GM15510 (cell line): Measurements from ENCODE around the gene RAPGEFL1.

Source experiments
- POLR2A ChIP-seq: IDR thresholded peaks from 3 replicates; pipeline ENCODE4 v1.6.1; 2011; ENCODE audit warnings: borderline replicate concordance; ENCODE audit not compliant: insufficient read length; ENCODE audit errors: extremely low read depth

Gene RAPGEFL1

DNA sequence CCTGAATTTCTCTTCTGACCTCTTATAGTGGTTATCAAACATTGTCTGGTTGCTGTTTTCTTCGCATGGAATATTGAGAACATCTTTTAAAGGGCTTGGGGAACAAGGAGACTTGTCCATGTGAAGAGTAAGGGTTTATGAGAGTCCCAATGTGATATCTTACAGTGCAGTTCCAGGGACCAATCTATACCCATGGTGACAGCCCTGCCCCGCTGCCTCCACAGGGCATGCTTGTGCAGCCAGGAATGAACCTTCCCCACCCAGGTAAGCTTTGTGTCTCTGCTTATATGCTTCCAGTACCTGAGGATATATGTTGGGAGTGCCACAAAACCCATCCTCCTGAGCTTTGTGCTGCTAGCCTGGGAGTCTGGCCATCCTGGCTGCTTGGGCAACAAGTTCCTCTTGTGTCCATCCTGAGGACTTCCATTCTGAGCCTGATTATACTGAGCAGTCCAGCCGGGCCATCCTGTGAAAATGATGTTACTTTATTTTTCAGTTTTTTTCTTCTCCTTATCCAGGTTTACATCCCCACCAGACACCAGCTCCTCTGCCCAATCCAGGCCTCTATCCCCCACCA, 9.5 kb upstream of the RAPGEFL1 start:
- TF ChIP-seq POLR2A = no peak

GRCh38 chr17:40168262-40168832, 8.9 kb upstream of the RAPGEFL1 start:
- no peak for TF ChIP-seq POLR2A

- no peak for TF ChIP-seq POLR2A
Observed at GRCh38 chr17:40170325-40170724, 6.9 kb upstream of the RAPGEFL1 start.

DNA sequence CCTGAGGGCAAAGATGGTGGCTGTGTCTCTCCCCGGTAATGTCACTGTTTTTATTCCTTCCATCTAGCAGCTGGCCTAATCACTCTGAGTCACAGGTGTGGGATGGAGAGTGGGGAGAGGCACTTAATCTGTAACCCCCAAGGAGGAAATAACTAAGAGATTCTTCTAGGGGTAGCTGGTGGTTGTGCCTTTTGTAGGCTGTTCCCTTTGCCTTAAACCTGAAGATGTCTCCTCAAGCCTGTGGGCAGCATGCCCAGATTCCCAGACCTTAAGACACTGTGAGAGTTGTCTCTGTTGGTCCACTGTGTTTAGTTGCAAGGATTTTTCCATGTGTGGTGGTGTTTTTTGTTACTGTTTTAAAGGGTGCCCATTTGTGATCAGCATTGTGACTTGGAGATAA, 5.5 kb upstream of the RAPGEFL1 start:
- no peak for TF ChIP-seq POLR2A

GRCh38 chr17:40173091-40173777, 4.0 kb upstream of the RAPGEFL1 start:
- TF ChIP-seq POLR2A = no peak

- TF ChIP-seq POLR2A = no peak
Observed at GRCh38 chr17:40173778-40174135, 3.5 kb upstream of the RAPGEFL1 start.

GRCh38 chr17:40174514-40174913, 2.8 kb upstream of the RAPGEFL1 start:
- no peak for TF ChIP-seq POLR2A

DNA sequence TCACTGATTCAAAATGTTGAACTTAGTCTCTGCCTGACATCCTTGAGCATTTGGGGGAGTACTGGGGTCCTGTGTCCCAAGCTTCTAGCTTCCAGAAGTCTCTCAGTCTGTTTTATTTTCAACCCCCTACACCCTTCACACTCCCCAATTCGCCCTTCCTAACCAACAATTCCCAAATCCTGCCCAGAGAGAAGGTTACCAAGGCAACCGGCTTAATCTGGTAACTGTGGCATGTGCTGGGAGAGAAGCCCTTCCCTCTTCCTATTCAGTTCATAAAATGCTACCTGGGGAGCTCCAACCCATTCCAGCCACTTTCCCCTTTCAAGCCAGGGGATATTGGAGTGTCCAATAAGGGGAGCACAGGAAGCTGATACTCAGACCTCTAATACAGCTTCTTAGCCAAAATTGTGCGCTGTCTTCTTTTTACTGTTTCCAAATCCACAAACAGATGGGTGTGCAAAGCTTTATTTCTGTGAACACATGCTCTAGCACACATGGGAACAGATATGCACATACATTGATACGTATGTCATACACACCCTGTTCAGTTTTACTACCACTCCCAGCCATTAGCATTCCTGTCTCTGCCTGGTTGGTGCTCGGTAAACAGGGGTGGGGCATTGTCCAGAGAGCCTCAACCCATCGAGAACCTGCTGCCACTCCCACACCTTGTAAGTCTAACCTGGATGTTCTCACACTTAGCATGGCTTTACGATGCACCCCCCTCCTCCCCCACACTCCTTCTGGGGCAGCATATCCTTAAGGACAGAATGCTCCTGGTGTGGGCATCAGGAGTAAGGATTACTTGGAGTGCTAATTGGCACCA, 1.1 kb upstream of the RAPGEFL1 start:
- no peak for TF ChIP-seq POLR2A

- TF ChIP-seq POLR2A = no peak
Observed at GRCh38 chr17:40176754-40177110, 538 bp upstream of the RAPGEFL1 start.

GRCh38 chr17:40178021-40178601, 841 bp downstream of the RAPGEFL1 start:
- no peak for TF ChIP-seq POLR2A

GRCh38 chr17:40178660-40179059, 1.4 kb downstream of the RAPGEFL1 start:
- no peak for TF ChIP-seq POLR2A

DNA sequence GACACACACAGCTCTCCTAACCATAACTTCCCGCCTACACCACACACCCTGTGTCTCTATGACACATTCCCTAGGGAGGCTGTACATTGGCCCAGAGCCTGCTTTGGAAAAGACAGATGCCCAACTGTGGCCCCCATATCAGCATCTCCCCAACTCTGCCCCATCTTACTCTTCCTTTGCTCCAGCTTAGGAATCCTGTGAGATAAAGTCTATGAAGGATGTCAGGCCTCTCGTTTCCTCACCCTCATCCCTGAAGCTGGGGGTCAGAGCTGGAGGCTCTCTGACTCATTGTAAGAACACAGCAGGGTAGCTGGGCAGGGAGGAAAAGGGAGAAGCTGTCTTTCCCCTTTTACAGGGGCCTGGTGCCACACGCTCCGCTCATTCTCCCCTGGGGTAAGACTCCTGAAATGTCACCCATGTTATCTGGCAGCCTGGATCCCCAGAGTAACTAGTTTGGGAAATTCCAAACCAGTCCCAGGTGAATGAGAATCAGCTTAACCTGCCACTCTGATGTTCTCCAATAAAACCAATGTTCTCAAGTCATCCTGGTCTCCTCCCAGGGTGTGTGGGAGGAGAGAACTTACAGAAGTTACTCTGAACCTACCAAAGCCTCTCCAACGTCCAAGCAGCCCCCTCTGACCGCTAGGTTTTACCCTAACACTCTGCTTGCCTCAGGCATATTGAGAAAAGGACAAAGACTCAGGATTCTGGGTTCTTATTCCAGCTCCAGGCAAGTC, 2.8 kb downstream of the RAPGEFL1 start:
- TF ChIP-seq POLR2A = no peak

GRCh38 chr17:40180694-40181093, 3.4 kb downstream of the RAPGEFL1 start:
- TF ChIP-seq POLR2A = no peak

- no peak for TF ChIP-seq POLR2A
Observed at GRCh38 chr17:40181205-40181604, 3.9 kb downstream of the RAPGEFL1 start.
